ENCODE measurements around the gene RAG1.

The RAG1 gene

GRCh38 chr11:36590513-36590912, 22.7 kb downstream of the RAG1 start:
- no peak for DNase-seq (ENCODE audit: low read depth in 2 of 2)

- DNase-seq (ENCODE audit: low read depth in 2 of 2): no peak
Measured at GRCh38 chr11:36591433-36591832, 23.6 kb downstream of the RAG1 start.

DNA sequence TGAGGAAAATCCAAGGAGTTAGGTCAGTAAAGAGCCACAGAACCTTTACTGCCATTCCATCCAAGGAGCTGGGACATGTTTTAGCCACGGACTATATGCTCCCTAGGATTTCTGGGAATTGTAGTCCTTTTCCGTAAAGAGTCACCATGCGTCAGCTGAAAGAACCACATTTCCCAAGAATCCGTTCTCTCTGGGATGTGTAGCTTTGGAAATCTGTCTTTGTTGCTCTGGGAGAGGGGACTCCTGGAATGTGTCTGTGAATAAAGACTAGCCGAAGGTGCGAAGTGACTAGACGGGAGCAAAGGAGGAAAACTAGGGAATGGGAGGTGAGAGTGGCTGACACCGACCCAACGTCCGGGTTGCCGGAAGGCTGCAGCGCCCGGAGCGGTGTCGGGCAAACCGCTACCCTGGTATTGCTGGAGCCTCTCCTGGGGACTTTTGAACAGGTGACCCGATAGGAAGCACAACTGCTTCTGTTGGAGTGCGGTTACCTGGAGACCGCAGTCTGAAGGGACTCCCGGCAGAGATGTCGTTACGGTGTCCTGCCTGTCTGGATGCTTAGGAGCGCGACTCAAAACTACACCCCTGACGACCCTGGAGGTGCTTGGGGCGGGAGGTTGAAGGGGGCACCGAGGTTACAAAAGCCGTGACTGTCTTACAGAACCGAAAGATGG, 26.6 kb downstream of the RAG1 start, which contains the start of gene IFTAP:
Gene IFTAP, plus strand, starts transcription at position 187 of the 674 bp plus-strand sequence. CDS start 15,602 bp downstream, outside the sequence.
- peak; percentile 85 for DNase-seq (ENCODE audit: low read depth in 2 of 2)

GRCh38 chr11:36596880-36597279, 29.1 kb downstream of the RAG1 start:
- DNase-seq (ENCODE audit: low read depth in 2 of 2): no peak

GRCh38 chr11:36598051-36598450, 30.2 kb downstream of the RAG1 start, which contains the start of gene RAG2:
TSS of gene RAG2 (minus strand) at chr11:36598236. CDS start at chr11:36594168, 4,068 bp downstream.
- DNase-seq (ENCODE audit: low read depth in 2 of 2): no peak

DNA sequence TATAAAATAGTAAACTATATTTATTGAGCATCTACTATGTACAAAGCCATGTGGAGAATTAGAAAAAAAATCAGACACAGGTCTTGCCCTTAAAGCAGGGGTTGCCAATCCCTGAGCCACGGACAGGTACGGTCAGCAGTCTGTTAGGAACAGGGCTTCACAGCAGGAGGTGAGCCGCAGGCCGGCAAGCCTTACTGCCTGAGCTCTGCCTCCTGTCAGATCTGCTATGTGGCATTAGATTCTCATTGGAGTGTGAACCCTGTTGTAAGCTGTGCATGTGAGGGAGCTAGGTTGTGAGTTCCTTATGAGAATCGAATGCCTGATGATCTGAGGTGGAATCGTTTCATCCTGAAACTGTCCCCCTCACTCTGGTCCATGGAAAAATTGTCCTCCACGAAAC, 32.4 kb downstream of the RAG1 start:
- DNase-seq (ENCODE audit: low read depth in 2 of 2): no peak

DNA sequence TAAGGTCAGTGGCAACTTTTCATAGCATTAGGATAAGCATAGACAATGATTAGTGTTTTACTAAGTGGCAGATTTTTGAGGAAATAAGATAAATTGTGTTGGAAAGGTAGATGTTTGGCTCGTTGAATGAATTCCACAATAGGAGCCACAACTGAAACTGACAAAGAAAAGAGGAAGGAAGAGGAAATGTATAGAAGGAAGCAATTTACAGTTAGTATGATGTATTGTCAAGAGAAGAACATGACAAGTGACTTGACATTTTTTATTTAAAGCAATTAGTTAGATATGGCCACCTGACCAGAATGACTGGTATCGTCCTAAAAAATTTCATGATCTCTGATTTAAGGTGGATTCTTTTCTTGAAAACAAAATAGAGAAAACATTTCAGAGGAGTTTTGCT, 33.3 kb downstream of the RAG1 start:
- no peak for DNase-seq (ENCODE audit: low read depth in 2 of 2)

GRCh38 chr11:36602135-36602534, 34.3 kb downstream of the RAG1 start:
- no peak for DNase-seq (ENCODE audit: low read depth in 2 of 2)

DNA sequence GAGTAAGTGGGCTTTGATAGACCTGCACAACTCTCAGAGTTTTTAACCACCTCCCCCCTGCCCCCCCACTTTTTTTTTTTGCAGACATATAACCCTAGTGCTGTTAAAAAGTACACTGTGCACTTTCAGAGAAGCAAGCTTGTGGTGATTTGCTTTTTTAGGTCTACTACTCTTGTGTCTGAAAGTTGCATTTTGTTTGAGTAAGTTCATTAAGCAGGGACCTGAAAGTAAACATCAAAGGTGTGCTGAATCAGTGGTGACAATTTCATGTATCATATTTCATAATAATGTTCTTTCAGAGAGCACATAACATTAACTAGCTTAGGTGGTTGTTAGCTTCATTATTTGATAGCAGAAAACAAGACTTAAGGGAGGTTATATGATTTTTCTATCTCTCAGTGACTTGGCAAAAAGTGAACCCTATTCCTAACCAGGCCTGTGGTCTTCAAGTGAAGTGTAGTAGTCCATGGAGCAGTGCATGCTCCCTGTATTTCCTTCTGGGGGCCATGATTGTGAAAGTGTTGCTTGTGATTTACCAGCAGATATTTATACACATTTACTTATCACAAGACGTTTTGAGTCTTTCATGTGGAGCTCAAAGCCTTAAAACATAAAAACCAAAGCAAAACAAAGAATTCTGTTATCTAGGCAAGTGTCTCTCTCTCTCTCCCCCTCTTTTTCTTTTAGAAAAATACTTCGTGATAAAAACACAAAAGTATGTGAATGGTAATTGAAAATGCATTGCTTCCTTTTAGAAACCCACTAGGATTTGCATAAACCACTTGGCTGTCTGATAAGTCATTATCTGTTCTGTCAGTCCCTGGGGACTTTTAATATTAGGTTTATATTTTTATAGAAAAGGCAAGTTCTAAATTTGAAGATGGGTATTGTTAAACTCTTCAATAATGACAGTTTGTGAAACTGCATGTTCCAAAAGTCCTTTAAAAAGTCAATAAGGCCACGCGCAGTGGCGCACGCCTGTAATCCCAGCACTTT, 37.7 kb downstream of the RAG1 start:
- DNase-seq (ENCODE audit: low read depth in 2 of 2): no peak

- no peak for DNase-seq (ENCODE audit: low read depth in 2 of 2)
Measured at GRCh38 chr11:36608491-36609199, 40.8 kb downstream of the RAG1 start.

GRCh38 chr11:36609383-36609782, 41.6 kb downstream of the RAG1 start:
- no peak for DNase-seq (ENCODE audit: low read depth in 2 of 2)

DNA sequence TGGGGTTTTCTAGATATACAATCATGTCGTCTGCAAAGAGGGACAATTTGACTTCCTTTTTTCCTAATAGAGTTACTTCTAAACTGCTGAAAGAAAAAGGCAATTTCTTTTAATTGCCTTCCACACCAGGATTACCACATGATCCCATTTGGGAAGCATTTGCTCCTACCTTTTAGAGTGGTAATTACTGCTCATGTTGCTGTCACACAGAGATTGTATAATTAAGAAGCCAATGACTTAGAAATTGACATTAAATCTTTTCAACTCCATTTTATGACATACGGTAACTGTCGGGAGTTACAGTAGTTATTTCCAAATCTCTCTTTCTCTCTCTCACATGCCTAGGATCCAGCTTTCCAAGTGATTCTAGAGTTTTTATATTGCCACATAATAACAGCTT, 48.0 kb downstream of the RAG1 start:
- no peak for DNase-seq (ENCODE audit: low read depth in 2 of 2)

DNA sequence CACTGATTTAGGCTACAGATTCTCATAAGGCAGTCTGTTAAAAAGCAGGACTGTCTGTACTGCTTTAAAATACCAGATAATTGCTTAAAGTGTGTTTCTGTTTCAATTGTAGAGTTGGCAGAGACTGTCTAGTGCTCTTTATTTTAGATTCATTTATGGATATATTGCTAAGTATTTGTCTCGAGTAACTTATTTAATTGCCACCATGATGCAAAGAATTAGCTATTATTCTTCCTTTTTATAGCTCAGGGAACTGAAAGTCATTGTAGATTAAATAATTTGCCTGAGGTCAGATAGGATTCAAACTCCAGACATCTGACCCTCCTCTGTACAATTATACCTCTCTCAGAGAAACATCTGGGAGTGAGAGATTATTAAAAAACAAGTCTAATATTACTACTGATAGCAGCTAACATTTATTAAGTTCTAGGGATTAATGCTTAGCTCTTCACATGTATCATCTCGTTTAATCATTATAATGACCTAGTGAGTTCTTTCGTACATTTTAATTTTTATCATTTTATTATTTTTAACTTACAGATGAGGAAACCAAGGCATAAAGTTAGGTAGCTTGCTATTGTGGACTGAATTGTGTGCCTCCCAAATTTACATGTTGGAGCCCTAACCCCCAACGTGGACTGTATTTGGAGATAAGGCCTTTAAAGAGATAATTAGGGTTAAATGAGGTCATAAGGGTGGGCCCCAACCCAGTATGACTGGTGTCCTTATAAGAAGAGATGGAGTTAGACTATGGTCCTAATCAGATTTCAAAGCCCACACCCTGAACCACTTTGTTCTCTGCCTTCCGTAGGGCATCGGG, 49.9 kb downstream of the RAG1 start:
- no peak for DNase-seq (ENCODE audit: low read depth in 2 of 2)

DNA sequence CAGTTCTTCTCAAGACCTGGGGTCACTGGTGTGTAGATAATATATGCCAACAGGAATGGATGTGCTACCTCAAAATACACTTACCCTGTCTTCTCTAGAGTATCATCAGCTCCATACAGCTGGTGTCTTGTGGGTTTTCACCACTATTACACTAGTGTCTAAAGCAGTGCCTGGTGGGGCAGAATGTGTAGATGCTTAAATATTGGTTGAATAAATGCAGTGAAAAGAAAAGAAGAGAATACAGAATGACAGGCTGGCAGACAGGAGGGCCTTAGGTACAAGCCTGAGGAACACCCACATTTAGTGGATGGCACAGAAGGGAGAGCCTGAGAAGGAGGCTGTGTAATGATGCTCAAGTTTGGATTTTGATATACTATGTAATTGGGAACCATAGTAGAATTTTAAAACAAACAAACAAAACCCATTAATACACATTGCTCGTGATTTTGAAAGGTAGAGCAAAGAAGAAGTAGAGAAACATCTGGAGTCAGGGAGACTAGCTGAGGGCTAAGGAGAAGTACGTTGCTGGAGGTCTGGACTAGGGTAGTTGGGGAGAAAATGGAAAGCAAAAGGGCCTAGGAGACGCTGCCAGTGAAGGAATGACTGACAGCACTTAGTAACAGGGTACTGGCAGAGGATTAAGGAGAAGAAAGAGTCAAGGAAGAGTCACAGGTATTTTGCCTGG, 50.7 kb downstream of the RAG1 start:
- DNase-seq (ENCODE audit: low read depth in 2 of 2): no peak

DNA sequence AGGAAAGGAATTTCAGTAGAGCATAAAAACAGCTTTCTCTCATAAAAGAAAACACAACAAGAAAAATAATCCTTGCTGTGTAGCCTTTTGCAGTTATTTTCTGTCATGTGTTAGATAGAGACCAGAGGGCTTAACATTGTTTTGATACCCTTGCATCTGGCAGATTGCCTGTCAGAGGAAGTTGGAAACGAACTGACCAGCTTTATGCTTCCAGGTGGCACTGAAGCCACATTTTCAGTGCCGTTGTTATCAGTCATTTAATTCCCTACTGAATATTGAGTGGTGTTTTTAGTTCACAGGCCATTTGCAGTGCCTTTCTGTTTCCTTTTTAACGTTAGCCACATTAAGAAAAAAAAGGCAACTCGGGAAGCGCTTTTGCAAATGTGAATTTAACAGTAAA, 51.7 kb downstream of the RAG1 start:
- DNase-seq (ENCODE audit: low read depth in 2 of 2): no peak

- DNase-seq (ENCODE audit: low read depth in 2 of 2): no peak
Measured at GRCh38 chr11:36620246-36620645, 52.4 kb downstream of the RAG1 start.

DNA sequence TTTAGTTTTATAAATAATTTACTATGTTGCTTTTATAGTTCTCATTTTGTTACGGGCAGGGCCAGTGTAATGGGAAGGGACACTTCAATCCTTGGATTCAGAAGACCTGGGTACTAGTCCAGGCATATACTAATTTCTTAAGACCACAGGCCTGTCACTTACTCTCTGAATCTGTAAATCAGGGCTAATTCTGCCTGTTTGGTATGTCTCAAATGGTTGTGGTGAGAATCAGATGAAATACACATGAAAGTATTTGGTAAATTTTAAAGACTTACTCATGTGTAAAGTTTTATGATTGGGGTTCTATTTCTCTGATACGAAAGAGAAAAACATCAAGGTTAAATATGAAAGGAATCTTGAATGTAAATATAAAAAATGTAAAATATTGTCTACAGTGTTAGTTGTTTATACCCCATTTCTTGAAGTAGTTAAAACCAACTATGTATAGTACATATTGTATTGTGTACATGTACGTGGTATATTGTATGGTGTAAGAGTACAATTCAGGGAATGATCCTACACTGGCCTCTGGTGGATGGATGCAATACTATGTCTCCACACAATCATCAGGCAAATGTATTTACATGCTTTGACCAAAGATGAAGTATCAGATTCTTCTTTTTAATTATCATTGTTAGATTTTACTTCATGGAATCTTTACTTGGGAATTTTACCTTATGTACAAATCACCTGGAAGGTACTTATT, 54.8 kb downstream of the RAG1 start:
- DNase-seq (ENCODE audit: low read depth in 2 of 2): peak; percentile 31

DNA sequence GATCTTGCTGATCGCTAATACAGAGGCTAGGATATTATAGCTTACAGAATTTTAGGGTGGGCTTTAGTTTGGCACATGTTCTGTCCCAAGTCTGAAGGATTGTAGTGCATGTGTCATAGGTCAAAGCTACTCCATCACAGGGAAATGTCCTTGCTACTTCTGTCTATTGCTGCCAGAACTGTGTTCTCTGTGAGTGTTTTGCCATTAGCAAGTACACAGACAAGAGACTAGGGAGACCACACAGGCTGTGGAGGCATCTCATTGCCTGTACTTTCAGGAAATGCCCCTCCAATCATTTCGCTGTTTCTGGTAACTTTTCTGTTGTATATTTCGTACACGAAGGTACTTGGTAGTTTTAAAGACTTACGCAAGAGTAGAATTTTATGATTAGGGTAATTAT, 55.7 kb downstream of the RAG1 start:
- no peak for DNase-seq (ENCODE audit: low read depth in 2 of 2)

GRCh38 chr11:36627006-36627405, 59.2 kb downstream of the RAG1 start:
- DNase-seq (ENCODE audit: low read depth in 2 of 2): no peak

GRCh38 chr11:36627471-36627870, 59.7 kb downstream of the RAG1 start:
- no peak for DNase-seq (ENCODE audit: low read depth in 2 of 2)
